HG02759 (cell line): ENCODE data around the gene TSPAN16.

Experiments
- ATAC-seq: cut with Tn5 transposase; IDR thresholded peaks from one replicate; pipeline ENCODE4 v1.9.1; 2021; ENCODE audit warnings: mild to moderate bottlenecking, moderate library complexity; ENCODE audit not compliant: unreplicated experiment

TSPAN16 gene, protein sequence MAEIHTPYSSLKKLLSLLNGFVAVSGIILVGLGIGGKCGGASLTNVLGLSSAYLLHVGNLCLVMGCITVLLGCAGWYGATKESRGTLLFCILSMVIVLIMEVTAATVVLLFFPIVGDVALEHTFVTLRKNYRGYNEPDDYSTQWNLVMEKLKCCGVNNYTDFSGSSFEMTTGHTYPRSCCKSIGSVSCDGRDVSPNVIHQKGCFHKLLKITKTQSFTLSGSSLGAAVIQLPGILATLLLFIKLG

DNA sequence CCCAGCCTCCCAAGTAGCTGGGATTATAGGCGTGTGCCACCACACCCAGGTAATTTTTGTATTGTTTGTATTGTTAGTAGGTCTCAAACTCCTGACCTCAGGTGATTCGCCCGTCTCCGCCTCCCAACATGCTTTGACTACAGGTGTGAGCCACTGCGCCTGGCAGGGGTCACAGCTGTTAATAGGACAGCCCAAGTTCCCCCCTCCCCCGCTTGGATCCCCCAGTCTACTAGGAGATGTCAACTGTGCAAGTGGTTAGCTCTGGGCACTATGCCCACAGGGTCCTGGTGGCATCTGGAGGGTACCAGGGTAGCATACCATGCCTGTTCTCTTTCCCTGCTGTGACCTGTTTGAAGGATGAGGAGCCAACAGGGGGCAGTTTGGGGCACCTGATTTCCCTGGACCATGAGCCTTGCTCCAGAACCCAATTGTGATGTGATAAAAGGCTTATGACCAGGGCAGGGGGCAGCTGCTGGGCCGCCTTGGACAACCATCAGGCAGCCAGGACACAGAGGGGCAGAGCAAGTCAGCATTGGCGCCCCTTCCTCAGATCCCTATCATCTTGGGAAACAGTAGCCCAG, at the start of gene TSPAN16:
TSPAN16 (plus strand) TSS at position 496 of the 581 bp plus-strand sequence. CDS start 138 bp downstream, outside the sequence.
- no peak for ATAC-seq

DNA sequence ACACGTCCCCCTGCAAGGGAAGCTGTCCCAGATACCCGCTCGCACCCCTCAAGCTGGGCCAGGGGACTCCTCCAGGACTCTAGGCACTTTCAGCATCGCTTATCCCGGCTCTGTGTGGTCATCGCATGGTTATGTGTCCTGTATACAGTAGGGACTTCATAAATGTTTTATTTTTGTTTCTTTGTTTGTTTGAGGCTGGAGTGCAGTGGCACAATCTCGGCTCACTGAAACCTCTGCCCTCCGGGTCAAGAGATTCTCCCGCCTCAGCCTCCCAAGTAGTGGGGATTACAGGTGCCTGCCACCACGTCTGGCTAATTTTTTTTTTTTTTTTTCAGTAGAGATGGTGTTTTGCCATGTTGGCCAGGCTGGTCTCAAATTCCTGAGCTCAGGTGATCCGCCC, 49.0 kb upstream of the TSPAN16 start:
- no peak for ATAC-seq

DNA sequence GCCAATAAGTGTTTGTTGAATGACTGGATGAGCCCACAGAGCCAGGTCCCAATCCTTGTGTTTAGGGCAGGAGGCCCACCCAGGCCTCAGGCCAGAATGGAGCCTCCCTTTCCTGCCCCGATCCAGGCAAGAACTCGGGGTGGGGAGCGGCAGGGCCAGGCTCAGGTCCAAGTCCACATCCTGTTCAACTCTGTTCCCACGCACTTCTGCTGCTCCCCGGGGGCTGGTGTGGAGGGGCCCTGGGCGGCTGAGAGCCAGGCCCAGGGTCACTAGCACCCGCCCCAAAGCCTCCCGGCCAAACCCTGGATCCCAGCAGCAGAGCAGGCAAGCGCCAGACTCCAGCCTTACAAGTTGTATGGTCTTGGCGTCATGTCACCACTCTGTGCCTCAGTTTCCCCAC, 48.6 kb upstream of the TSPAN16 start:
- no peak for ATAC-seq

DNA sequence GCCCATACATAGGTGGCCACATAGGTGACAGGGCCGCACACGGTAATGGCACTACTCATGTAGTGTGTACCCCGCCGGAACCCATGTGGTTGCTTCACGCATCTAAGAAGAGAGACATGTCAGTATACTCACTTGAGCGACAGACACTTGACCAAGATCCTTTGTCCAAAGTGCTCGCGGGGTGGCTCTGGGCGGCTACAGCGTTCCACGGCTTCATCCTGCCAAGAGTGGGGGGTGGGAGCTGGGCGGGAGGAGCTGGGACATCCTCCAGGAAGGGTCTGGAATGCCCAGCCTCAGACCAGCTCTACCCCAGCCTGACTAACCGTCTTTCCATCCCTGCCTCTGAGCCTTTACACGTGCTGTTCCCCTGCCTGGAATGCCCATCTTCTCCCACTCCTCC, 48.0 kb upstream of the TSPAN16 start:
- ATAC-seq, result no peak

DNA sequence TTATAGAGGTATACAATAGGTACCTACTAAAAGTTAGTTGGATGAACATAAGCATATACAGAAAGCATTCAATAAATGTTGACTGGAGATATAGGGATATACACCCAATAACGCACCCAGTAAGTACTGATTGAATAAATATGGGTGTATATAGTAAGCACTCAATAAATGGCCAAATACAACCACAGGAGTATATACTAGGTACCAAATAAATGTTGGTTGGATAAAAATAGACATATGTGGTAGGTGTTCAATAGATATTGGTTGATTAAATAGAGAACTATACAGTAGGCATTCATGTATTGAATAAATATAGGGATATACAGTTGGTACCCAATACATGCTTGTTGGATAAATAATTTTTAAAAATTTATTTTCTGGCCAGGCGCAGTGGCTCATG, 47.1 kb upstream of the TSPAN16 start:
- no peak for ATAC-seq

DNA sequence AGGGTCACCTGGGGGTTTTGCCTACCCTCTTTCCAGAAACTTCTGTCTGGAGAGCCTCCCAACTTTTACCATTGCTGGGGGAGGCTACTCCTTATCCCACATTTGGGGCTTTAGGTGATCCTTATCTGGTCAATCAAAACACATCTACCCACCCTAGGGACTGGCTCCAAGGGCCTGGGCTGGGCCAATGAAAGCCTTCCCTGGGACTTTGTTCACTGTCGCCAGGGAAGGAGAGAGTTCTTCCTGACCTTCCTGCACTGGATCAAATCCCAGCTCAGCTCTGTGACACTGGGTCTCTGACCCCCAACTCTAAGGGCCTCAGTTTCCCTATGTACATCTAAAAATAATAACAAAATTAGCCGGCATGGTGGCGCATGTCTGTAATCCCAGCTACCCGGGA, 44.7 kb upstream of the TSPAN16 start:
- ATAC-seq, result no peak

DNA sequence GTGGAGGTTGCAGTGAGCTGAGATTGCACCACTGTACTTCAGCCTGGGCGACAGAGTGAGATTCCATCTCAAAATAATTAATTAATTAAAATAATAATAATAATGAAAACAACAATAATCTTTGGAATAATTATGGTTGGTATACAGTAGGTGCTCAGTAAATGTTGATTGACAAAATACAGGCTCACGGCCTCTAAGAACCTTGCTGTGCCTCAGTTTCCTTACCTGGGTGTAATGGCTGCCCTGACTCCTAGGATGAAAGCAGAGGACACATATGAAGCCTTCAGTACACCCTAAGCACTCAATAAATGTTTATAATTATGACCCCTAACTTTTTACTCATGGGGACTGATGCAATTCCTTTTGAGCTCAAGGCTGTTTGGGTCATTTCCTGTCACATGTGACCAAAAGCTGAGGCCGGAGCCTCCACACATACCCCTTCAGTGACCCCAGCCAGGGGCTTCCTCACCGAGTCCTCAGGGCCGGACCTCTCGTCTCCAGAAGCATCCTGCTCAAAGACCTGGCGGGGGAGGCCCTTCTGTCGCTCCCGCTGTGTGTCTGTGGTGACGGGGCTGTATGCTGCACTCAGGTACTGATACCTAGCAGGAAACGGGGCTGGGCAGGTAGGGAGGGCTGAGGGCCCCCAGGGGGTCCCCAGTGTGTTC, 44.2 kb upstream of the TSPAN16 start:
- no peak for ATAC-seq

DNA sequence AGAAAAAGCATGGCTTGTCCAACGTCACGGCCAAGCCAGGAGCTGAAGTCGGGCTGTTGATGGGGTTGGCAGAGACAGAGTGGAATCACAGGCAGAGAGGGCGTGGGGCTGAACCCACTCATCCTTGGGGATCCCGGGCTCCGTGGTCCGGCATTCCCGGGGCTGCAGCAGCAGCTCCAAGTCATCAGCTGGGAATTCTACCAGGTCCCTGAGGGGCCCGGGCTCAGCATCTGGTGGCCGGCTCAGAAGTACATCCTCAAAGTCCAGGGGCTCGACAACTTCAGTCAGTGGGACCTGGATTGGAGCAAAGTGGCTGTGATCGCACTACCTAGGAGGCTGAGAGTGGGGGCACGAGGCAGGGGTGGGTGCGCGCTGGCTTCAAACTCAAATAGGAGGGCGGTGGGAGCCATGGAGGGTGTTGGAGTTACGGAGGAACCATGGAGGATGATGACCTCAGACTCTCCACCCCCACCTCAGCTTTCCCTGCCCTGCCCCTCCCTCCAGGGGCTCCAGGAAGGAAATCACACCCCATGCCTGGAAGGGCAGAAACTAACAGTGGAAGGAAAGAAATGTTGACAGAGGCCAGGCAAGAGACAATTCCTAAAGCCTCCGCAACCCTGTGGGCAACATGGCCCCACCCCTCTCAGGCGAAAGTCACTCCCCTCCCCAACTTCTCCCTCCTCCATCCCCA, 43.1 kb upstream of the TSPAN16 start:
- ATAC-seq, result no peak

DNA sequence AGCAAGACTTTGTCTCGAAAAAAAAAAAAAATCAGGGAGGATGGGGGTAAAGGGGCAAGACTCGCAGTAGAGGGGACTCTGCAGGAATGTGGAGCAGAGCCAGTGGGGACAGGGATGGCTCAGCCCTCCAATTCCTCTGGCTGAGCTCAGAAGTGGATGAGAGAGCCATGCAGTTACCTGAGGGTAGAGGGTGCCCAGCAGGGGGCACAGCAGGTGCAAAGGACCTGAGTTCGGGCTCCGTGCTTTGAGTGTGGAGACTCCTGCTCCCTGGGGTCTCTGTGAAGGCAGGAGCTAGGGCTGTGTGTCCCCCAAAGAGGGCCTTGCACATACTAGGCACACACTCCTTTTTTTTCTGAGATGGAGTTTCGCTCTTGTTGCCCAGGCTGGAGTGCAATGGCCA, 41.3 kb upstream of the TSPAN16 start:
- ATAC-seq, result no peak

DNA sequence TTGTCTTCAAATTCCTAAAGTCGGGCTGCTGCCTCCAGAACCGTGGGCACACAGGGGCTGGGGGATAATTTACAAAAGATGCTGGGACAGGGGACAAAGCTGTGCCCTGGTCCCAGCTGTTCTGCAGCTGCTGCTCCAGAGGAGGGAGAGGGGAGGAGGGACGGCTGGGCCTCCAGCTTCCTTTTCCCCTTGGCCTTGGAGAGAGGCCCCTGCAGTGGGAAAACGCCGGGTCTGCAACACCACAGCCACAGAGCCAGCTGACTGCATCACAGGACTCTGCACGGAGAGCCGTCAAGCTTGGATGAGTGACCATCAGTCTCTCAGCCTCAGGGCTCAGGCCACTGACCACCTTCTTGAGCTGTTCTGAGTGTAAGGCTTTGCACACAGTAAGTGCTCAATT, 39.8 kb upstream of the TSPAN16 start:
- no peak for ATAC-seq

DNA sequence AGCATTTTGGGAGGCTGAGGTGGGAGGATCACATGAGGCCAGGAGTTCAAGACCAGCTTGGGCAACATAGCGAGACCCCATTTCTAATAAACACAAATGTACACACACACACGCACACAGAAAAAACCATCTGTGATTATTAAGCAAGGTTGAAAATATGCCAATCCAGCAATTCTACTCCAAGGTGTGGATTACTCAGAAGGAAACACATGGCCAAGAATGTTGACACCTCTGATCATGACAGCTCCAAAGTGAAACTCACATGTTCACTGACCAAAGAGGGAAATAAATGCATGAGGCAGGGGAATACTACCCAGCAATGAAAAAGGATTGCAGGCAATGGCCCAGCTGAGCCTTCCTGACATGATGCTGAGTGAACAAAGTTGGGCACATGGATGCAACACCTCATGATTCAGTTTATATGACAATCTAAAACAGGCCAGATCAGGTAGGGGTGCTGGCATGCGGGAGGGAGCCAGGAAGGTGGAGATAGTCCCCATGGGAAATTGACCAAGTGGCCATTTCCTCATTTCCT, 38.0 kb upstream of the TSPAN16 start:
- no peak for ATAC-seq

DNA sequence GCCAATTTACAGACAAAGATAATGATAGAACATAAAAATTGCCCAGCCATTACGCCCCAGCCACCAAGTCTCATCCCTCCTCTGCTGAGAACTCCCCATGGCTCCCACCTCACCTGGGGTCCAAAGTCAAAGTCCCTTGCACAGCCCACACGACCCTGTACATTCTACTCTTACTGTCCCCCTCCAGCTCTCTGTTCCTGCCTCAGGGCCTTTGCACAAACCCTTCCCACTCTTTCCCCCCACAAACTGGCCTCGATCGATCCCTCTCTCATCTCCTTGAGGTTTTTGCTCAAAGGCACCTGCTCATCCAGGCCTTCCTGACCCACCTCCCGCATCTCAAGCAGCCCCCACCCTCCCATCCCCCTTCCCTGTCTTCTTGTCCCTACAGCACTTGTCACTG, 35.0 kb upstream of the TSPAN16 start:
- ATAC-seq, result no peak

DNA sequence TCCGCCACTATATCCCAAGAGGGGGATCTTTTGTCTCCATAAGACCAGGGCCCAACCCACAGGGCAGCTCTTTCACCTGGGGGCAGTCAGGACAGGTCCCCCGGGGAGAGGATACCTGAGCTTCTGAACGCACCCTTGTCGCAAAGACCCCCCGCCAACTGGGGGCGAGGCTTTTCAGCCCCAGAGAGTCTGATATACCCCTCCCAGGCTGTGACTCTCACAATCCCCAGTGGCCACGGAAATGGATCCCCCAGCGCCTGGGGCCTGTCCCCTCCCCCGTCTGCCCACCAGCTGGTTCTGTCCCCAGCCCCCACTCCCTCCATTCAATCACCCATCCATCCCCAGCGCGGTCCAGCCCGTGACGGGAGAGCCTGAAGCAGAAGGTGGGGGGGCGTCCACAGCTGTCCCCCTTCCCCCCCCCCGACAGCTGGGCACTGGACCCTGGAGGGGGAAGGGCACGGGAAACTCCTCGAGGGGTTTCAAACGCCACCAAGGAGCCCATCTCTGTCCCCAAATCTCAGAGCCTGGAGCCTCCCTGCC, 34.5 kb upstream of the TSPAN16 start:
- no peak for ATAC-seq

DNA sequence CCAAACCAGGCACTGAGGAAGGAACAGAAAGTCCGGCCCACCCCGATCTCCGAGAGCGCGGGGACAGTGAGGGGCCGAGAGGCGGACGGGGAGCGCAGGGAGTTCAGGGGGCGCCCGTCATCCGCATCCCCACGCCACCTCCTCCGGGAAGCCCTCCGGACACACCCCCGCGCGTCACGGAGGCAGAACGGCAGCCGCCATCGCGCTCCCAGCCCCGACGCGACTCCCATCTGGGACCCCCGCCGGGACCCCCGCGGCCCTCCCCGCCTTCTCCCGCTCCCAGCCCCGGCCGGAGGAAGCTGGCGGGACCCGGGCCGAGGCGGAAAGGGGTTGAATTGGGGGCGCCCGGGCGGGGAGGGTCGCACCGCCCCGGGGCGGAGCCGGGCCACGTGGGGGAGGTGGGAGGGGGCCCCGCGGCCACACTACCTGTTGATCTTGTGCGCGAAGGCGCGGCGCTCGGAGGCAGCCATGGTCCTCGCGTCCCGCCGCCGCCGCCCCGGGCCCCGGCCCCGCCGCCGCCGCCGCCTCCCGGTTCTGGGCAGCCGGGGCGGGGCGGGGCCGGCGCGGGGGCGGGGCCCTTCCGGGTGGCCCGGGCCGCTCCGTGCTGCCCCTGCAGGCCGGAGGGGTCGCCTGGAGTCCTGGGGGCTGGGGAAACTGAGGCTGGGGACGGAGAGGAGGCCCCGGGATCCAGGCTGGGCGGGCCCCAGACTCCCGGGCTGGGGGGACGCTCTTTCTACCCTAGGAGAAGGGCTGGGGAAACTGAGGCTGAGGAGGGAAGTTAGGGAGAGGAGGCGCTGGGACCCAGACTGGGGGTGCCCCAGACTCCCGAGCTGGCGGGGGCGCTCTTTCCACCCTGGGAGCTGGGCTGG, 33.8 kb upstream of the TSPAN16 start, which contains the start of gene DOCK6:
DOCK6 (minus strand) TSS at position 554 of the 869 bp plus-strand sequence; CDS start at position 470, 84 bp downstream.
- no peak for ATAC-seq

DNA sequence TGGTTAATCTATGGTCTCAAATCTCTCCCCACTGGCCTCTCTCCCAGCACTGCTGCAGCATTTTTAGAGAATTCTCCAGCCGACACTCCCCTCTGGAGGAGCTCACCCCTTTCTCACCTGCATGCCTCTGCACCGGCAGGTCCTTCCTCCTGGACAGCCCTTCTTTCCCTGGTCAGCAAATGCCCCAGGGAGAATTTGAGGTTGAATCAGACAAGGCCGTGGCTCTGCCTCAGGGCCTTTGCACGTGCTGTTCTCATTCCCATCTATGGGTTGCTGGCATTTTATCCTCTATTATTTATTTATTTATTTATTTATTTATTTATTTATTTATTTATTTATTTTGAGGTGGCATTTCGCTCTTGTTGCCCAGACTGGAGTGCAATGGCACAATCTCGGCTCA, 32.2 kb upstream of the TSPAN16 start:
- no peak for ATAC-seq

DNA sequence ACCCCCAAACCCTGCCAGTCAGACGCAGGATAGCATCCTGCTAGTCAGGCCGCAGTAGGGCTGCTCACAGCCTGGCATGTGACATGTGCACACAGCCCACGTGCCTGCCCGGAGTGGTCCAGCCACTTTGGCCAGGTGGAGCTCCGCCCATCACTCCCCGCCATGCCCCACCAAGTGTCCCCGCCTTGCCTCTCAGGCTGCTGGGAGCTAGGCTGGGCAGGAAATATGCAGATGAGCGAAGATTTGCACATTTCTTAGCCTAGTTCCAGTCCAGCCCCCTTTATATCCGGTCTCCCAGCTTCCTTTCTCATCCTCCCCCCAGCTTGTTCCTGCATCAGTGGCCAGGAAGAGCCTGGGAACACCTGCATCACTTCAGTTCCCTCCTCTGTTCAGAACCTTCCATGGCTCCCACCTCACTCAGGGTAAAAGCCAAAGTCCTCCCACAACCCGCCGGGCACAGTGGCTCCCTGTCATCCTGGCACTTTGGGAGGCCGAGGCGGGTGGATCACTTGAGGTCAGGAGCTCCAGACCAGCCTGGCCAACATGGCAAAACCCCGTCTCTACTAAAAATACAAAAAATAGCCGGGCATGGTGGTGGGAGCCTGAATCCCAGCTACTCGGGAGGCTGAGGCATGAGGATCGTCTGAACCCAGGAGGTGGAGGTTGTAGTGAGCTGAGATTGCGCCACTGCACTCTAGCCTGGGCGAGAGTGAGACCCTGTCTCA, 31.3 kb upstream of the TSPAN16 start:
- ATAC-seq, result no peak

DNA sequence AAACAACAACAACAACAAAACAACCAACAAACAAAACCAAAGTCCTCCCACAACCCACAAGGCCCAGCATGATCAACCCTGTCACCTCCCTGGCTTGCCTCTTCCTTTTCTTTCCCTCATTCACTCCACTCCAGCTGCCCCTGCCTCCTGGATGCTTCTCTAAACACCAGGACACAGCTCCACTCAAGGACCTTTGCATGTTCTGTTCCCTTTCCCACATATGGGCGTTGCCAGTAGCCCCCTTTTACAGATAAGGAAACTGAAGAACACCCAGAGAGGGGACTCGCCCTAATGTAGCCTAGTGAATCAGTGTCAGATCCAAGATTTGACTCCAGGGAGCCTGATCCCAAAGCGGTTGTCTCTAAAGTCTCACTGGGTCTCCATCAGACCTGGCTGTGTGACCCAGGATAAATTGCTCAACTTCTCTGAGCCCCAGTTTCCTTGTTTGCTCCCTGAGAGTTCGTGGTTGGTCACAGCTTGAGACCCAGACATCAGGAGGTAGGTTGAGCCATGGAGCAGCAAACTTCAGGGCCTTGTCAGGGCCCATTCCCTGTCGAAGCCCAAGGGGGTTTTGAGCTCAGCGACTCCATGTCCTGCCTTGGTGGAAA, 30.7 kb upstream of the TSPAN16 start:
- no peak for ATAC-seq

DNA sequence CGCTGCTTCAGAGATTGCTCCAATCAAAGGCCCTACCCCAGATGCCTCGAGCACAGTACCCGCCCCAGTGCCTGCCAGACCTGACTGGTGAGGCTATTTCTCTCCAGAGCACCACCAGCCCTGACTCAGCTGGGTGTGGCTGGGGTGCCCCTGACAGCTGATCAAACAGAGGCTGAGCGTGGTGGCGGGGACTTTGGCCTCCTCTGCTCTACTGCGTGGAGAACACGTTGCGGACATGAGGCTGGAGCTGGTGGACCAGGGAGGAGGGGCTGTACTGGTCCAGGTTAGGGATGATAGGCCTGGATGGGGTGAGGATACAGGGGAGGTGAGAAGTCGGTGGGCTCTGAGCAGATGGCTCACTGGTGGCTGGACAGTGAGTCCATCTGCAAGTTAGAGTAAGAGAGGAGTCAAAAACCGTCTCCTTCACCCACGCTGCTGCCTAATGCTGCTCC, 30.1 kb upstream of the TSPAN16 start:
- no peak for ATAC-seq
